HEK293 (cell line): Measurements from ENCODE around the gene NCOA7.
"Not testable (repeated sequence)": the region's sequence is repeated elsewhere in the genome, so short reads cannot be mapped to it uniquely, and the experiment has no call there.

Source experiments
- CTCF ChIA-PET: fragments of 350-600 bp; formaldehyde crosslinking; extraction: SDS; loops from one replicate; lab custom pipeline; 2021; ENCODE audit warnings: antibody characterized with exemption; lab: Yijun Ruan, JAX
- POLR2A ChIA-PET: fragments of 300-600 bp; formaldehyde crosslinking; extraction: SDS; loops from one replicate; lab custom pipeline; 2020; ENCODE audit warnings: antibody characterized with exemption, inconsistent platforms; lab: Yijun Ruan, JAX
- H3K27ac ChIP-seq: fragments of 200-500 bp; sonication (Bioruptor generic); 2 replicates; pipeline ENCODE4 v1.5.1; 2014; ENCODE audit warnings: low read depth, low read length, control low read depth, inconsistent platforms; ENCODE audit errors: extremely low read depth
- H3K36me3 ChIP-seq, 2 experiments: fragments of 200-500 bp in 1 of 2; sonication (Bioruptor generic) in 1 of 2; 1 replicate in 1 of 2; 2 replicates in 1 of 2; pipeline ENCODE4 v1.5.1; 2014 to 2017; ENCODE audit warnings: inconsistent platforms in 2 of 2, low read length in 2 of 2; ENCODE audit not compliant: control insufficient read depth in 2 of 2, insufficient read depth in 1 of 2
- H3K4me1 ChIP-seq: fragments of 200-500 bp; sonication (Bioruptor generic); 2 replicates; pipeline ENCODE4 v1.5.1; 2014; ENCODE audit warnings: mild to moderate bottlenecking, low read length, inconsistent platforms; ENCODE audit not compliant: control insufficient read depth, insufficient read depth
- H3K4me3 ChIP-seq: 2 replicates; pipeline ENCODE4 v1.5.1; 2011; ENCODE audit warnings: low read depth, mild to moderate bottlenecking, control low read depth, low read length, moderate library complexity
- H3K9me3 ChIP-seq: fragments of 200-500 bp; sonication (Bioruptor generic); 2 replicates; pipeline ENCODE4 v1.5.1; 2014; ENCODE audit warnings: low read depth, low read length, inconsistent platforms; ENCODE audit not compliant: control insufficient read depth, insufficient read depth
- GFI1B ChIP-seq: fragments of 450-650 bp; formaldehyde crosslinking; IDR thresholded peaks from 2 replicates; pipeline ENCODE4 v1.5.1; 2016; ENCODE audit warnings: missing biosample characterization, missing genetic modification characterization
- IKZF3 ChIP-seq: fragments of 450-650 bp; IDR thresholded peaks from 2 replicates; pipeline ENCODE4 v1.5.0; 2018; ENCODE audit warnings: missing biosample characterization, mild to moderate bottlenecking, missing genetic modification characterization, moderate library complexity
- KLF1 ChIP-seq: fragments of 450-650 bp; formaldehyde crosslinking; IDR thresholded peaks from 2 replicates; pipeline ENCODE4 v1.5.1; 2016; ENCODE audit warnings: missing biosample characterization, missing genetic modification characterization
- KLF10 ChIP-seq: fragments of 450-650 bp; IDR thresholded peaks from 2 replicates; pipeline ENCODE4 v1.5.1; 2018; ENCODE audit warnings: missing biosample characterization, mild to moderate bottlenecking, missing genetic modification characterization
- KLF7 ChIP-seq: fragments of 450-650 bp; formaldehyde crosslinking; IDR thresholded peaks from 2 replicates; pipeline ENCODE4 v1.5.1; 2016; ENCODE audit warnings: missing biosample characterization, missing genetic modification characterization, borderline replicate concordance
- RBAK ChIP-seq: fragments of 450-650 bp; formaldehyde crosslinking; IDR thresholded peaks from 2 replicates; pipeline ENCODE4 v1.5.1; 2016; ENCODE audit warnings: missing biosample characterization, missing genetic modification characterization
- SCRT2 ChIP-seq: fragments of 450-650 bp; formaldehyde crosslinking; IDR thresholded peaks from 2 replicates; pipeline ENCODE4 v1.5.1; 2016; ENCODE audit warnings: missing biosample characterization, missing genetic modification characterization
- SETDB1 ChIP-seq: IDR thresholded peaks from one replicate; pipeline ENCODE4 v1.6.1; 2017; ENCODE audit warnings: mild to moderate bottlenecking, low read length, moderate library complexity, mixed read lengths; ENCODE audit not compliant: insufficient read length
- ZEB2 ChIP-seq: fragments of 450-650 bp; formaldehyde crosslinking; IDR thresholded peaks from 2 replicates; pipeline ENCODE4 v1.5.1; 2016; ENCODE audit warnings: missing biosample characterization, missing genetic modification characterization
- ZFP41 ChIP-seq: fragments of 450-650 bp; formaldehyde crosslinking; IDR thresholded peaks from 2 replicates; pipeline ENCODE4 v1.5.1; 2016; ENCODE audit warnings: missing biosample characterization, missing genetic modification characterization, borderline replicate concordance
- ZNF121 ChIP-seq: fragments of 450-650 bp; formaldehyde crosslinking; IDR thresholded peaks from 2 replicates; pipeline ENCODE4 v1.5.1; 2016; ENCODE audit warnings: missing biosample characterization, missing genetic modification characterization
- ZNF132 ChIP-seq: fragments of 450-650 bp; formaldehyde crosslinking; IDR thresholded peaks from 2 replicates; pipeline ENCODE4 v1.5.1; 2017; ENCODE audit warnings: missing biosample characterization, missing genetic modification characterization, borderline replicate concordance
- ZNF221 ChIP-seq: fragments of 450-650 bp; formaldehyde crosslinking; IDR thresholded peaks from 2 replicates; pipeline ENCODE4 v1.5.1; 2017; ENCODE audit warnings: missing biosample characterization, missing genetic modification characterization, borderline replicate concordance
- ZNF350 ChIP-seq: fragments of 450-650 bp; formaldehyde crosslinking; IDR thresholded peaks from 2 replicates; pipeline ENCODE4 v1.5.0; 2017; ENCODE audit warnings: missing biosample characterization, mild to moderate bottlenecking, missing genetic modification characterization
- ZNF354C ChIP-seq: fragments of 450-650 bp; formaldehyde crosslinking; IDR thresholded peaks from 2 replicates; pipeline ENCODE4 v1.5.1; 2016; ENCODE audit warnings: missing biosample characterization, missing genetic modification characterization, low read depth, borderline replicate concordance
- ZNF514 ChIP-seq: fragments of 450-650 bp; formaldehyde crosslinking; IDR thresholded peaks from 2 replicates; pipeline ENCODE4 v1.5.1; 2016; ENCODE audit warnings: missing biosample characterization, missing genetic modification characterization
- ZNF521 ChIP-seq: fragments of 450-650 bp; formaldehyde crosslinking; IDR thresholded peaks from 2 replicates; pipeline ENCODE4 v1.5.1; 2017; ENCODE audit warnings: missing biosample characterization, mild to moderate bottlenecking, missing genetic modification characterization
- ZNF530 ChIP-seq: fragments of 450-650 bp; formaldehyde crosslinking; IDR thresholded peaks from 2 replicates; pipeline ENCODE4 v1.5.1; 2016; ENCODE audit warnings: low read depth, missing biosample characterization, missing genetic modification characterization
- ZNF785 ChIP-seq: fragments of 450-650 bp; formaldehyde crosslinking; IDR thresholded peaks from 2 replicates; pipeline ENCODE4 v1.5.1; 2016; ENCODE audit warnings: missing biosample characterization, missing genetic modification characterization
- ZNF843 ChIP-seq: fragments of 450-650 bp; formaldehyde crosslinking; IDR thresholded peaks from 2 replicates; pipeline ENCODE4 v1.5.1; 2016; ENCODE audit warnings: missing biosample characterization, missing genetic modification characterization
- TF ChIP-seq, protein P1 (sequence below): fragments of 450-650 bp; formaldehyde crosslinking; IDR thresholded peaks from 2 replicates; pipeline ENCODE4 v1.5.1; 2016; ENCODE audit warnings: missing biosample characterization, missing genetic modification characterization
- TF ChIP-seq, protein P2 (sequence below): fragments of 450-650 bp; formaldehyde crosslinking; conservative IDR thresholded peaks from 2 replicates; pipeline ENCODE4 v1.5.1; 2016; ENCODE audit warnings: low read depth, missing biosample characterization, missing genetic modification characterization
- TF ChIP-seq, protein P3 (sequence below): fragments of 450-650 bp; formaldehyde crosslinking; IDR thresholded peaks from 2 replicates; pipeline ENCODE4 v1.5.1; 2016; ENCODE audit warnings: missing biosample characterization, missing genetic modification characterization, borderline replicate concordance

NCOA7 gene

DNA sequence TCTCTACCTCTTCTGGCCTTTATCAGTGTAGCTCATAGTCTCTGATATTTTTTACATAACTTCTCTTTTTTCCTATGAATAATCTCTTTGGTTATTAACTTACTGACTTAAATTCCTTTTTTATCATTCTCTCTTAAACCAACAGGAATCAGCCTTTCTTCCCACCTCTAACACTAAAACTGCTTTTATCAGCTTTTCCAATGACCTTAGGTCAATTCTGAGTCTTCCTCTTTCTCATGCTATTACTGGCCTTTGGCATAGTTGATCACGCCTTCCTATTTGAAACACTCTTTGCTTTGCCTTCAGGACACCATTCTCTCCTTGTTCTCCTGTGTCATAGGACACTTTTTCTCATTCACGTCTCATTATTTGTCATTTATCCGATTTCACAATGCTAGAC, 157.7 kb downstream of the NCOA7 start:
- ChIA-PET POLR2A (interaction anchor here (4.2 kb wide), 1 partner anchor 8 kb away, joined by 36 read pairs; the partner anchor contains the start of gene HINT3), CTCF (interaction anchor here (0.7 to 3.7 kb wide), 7 partner anchors 8 to 157 kb away, joined by 3 to 54 read pairs (median 5); partner anchors contain the start of gene HINT3)
- no peaks in the 10 kb centered on the region for H3K36me3 ChIP-seq
- TF ChIP-seq IKZF3 (tag by site-specific recombination) (no peak), SCRT2 (tag by site-specific recombination) (no peak), ZNF514 (tag by site-specific recombination) (no peak), KLF1 (tag by site-specific recombination) (no peak)
- TF ChIP-seq, protein P1, sequence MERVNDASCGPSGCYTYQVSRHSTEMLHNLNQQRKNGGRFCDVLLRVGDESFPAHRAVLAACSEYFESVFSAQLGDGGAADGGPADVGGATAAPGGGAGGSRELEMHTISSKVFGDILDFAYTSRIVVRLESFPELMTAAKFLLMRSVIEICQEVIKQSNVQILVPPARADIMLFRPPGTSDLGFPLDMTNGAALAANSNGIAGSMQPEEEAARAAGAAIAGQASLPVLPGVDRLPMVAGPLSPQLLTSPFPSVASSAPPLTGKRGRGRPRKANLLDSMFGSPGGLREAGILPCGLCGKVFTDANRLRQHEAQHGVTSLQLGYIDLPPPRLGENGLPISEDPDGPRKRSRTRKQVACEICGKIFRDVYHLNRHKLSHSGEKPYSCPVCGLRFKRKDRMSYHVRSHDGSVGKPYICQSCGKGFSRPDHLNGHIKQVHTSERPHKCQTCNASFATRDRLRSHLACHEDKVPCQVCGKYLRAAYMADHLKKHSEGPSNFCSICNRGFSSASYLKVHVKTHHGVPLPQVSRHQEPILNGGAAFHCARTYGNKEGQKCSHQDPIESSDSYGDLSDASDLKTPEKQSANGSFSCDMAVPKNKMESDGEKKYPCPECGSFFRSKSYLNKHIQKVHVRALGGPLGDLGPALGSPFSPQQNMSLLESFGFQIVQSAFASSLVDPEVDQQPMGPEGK (tag by site-specific recombination), result no peak
- no peak overlapping the region for H3K27ac ChIP-seq
- H3K4me1 ChIP-seq, result peaks cover 10% of the 10 kb centered on the region
- H3K9me3 ChIP-seq, result no peaks in the 10 kb centered on the region
- H3K4me3 ChIP-seq, result no peak overlapping the region

DNA sequence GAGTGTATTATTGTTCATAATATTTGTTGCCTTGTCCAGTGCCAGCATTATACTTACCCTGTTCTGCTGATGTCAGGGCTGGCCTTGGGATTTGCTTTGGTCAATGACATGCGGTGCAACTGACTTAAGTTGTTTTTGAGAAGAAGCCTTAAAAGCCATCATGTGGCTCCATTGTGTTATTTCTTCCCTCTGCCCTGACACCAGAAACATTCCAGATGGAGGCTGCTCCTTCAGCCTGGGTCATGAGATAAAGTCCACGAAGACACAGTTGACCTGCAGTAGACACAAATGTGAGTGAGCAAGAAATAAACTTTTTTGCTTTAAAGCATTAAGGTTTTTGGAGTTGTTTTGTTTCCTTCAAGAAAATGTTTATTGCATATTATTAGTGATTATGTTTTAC, 158.3 kb downstream of the NCOA7 start:
- TF ChIP-seq ZNF354C (no peak), ZNF530 (no peak), ZNF132 (tag by site-specific recombination) (no peak), ZNF221 (tag by site-specific recombination) (no peak), SETDB1 (no peak), ZNF121 (tag by site-specific recombination) (no peak), ZNF785 (tag by site-specific recombination) (no peak), KLF7 (tag by site-specific recombination) (no peak), ZNF843 (tag by site-specific recombination) (no peak)
- TF ChIP-seq, protein P2, sequence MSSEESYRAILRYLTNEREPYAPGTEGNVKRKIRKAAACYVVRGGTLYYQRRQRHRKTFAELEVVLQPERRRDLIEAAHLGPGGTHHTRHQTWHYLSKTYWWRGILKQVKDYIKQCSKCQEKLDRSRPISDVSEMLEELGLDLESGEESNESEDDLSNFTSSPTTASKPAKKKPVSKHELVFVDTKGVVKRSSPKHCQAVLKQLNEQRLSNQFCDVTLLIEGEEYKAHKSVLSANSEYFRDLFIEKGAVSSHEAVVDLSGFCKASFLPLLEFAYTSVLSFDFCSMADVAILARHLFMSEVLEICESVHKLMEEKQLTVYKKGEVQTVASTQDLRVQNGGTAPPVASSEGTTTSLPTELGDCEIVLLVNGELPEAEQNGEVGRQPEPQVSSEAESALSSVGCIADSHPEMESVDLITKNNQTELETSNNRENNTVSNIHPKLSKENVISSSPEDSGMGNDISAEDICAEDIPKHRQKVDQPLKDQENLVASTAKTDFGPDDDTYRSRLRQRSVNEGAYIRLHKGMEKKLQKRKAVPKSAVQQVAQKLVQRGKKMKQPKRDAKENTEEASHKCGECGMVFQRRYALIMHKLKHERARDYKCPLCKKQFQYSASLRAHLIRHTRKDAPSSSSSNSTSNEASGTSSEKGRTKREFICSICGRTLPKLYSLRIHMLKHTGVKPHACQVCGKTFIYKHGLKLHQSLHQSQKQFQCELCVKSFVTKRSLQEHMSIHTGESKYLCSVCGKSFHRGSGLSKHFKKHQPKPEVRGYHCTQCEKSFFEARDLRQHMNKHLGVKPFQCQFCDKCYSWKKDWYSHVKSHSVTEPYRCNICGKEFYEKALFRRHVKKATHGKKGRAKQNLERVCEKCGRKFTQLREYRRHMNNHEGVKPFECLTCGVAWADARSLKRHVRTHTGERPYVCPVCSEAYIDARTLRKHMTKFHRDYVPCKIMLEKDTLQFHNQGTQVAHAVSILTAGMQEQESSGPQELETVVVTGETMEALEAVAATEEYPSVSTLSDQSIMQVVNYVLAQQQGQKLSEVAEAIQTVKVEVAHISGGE (tag by site-specific recombination), result no peak
- POLR2A ChIA-PET, result no interaction called here

DNA sequence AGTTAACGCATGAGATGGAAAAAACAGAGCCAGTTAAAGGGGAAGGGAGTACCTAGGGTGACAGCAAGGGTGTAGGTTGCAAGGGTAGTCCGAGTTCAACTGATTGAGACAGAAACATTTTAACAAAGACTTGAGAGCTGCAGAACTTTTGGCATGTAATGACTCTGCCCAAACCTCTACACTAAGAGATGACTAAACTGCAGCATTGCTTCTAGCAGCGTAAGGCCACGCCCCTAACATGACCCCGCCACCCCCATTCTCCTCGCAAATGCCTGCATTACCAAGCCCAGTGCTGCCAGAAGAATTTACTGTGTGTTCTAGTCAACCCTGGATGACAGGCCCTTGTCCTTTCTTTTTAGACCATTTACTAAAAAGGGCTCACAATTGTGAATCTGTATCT, 159.5 kb downstream of the NCOA7 start:
- POLR2A ChIA-PET, result no interaction called here
- TF ChIP-seq, protein P3, sequence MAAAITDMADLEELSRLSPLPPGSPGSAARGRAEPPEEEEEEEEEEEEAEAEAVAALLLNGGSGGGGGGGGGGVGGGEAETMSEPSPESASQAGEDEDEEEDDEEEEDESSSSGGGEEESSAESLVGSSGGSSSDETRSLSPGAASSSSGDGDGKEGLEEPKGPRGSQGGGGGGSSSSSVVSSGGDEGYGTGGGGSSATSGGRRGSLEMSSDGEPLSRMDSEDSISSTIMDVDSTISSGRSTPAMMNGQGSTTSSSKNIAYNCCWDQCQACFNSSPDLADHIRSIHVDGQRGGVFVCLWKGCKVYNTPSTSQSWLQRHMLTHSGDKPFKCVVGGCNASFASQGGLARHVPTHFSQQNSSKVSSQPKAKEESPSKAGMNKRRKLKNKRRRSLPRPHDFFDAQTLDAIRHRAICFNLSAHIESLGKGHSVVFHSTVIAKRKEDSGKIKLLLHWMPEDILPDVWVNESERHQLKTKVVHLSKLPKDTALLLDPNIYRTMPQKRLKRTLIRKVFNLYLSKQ (tag by site-specific recombination), result no peak
- TF ChIP-seq KLF10 (tag by site-specific recombination), result no peak
- no peak for TF ChIP-seq ZFP41 (tag by site-specific recombination)
- TF ChIP-seq ZNF350 (tag by site-specific recombination), result no peak
- TF ChIP-seq GFI1B (tag by site-specific recombination), result no peak
- no peak for TF ChIP-seq ZNF521
- no peak for TF ChIP-seq ZEB2 (tag by site-specific recombination)
- no peak for TF ChIP-seq RBAK (tag by site-specific recombination)
- TF ChIP-seq, all 188 proteins: peak for 0
- no peaks in the 10 kb centered on the region for H3K36me3 ChIP-seq
- no peaks in the 10 kb centered on the region for H3K9me3 ChIP-seq
- H3K27ac ChIP-seq, result no peak overlapping the region
- no peak overlapping the region for H3K4me3 ChIP-seq
- CTCF ChIA-PET, result no interaction called here
- peaks cover 10% of the 10 kb centered on the region for H3K4me1 ChIP-seq

More for the DNA sequence above, 158.3 kb downstream of the NCOA7 start:
- CTCF ChIA-PET, result interaction anchor here (1.8 to 3.7 kb wide), 2 partner anchors 8 to 42 kb away, joined by 5 to 54 read pairs; partner anchors contain the start of gene HINT3
- peaks cover 10% of the 10 kb centered on the region for H3K4me1 ChIP-seq
- no peaks in the 10 kb centered on the region for H3K9me3 ChIP-seq
- no peak overlapping the region for H3K4me3 ChIP-seq
- no peaks in the 10 kb centered on the region for H3K36me3 ChIP-seq
- H3K27ac ChIP-seq, result no peak overlapping the region

DNA sequence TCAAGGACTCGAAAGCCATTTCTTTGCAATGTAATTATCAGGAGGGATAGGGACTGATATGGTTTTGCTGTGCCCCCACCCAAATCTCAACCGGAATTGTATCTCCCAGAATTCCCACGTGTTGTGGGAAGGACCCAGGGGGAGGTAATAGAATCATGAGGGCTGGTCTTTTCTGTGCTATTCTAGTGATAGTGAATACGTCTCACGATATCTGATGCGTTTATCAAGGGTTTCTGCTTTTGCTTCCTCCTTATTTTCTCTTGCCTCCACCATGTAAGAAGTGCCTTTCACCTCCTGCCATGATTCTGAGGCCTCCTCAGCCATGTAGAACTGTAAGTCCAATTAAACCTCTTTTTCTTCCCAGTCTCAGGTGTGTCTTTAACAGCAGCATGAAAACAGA, 160.0 kb downstream of the NCOA7 start:
- H3K36me3 ChIP-seq, H3K9me3 ChIP-seq, H3K4me1 ChIP-seq, H3K4me3 ChIP-seq, H3K27ac ChIP-seq: not testable (repeated sequence)
- POLR2A ChIA-PET, result interaction anchor here (2.8 kb wide), 1 partner anchor 160 kb away, joined by 17 read pairs; the partner anchor contains the start of gene NCOA7
- CTCF ChIA-PET, result interaction anchor here (0.6 to 5.3 kb wide), 8 partner anchors 29 to 170 kb away, joined by 3 to 31 read pairs (median 6); partner anchors contain the start of gene NCOA7
